Large intestine (tissue), 3 donors: ENCODE results near the gene SPECC1. TPM values are rescaled to one million over a fixed set of nuclear protein-coding genes. Genes with fewer than 3 reads are reported as not detected.

ENCODE experiments used
- DNase-seq, 2 donors: peaks; one replicate each; pipeline versions ENCODE4 v3.0.0 to v3.0.0-alpha.2; 2013
- H3K27ac ChIP-seq: one replicate; pipeline ENCODE4 v1.5.1; 2013; ENCODE audit warnings: low read length
- H3K27me3 ChIP-seq: 2 replicates; pipeline ENCODE4 v1.6.1; 2013; ENCODE audit warnings: low read length; ENCODE audit not compliant: control insufficient read depth, insufficient read depth
- H3K36me3 ChIP-seq: 2 replicates; pipeline ENCODE4 v1.6.1; 2013; ENCODE audit warnings: low read length; ENCODE audit not compliant: control insufficient read depth, insufficient read depth
- H3K4me1 ChIP-seq: one replicate; pipeline ENCODE4 v1.6.1; 2013; ENCODE audit warnings: low read length; ENCODE audit not compliant: control insufficient read depth, insufficient read depth
- H3K4me3 ChIP-seq: one replicate; pipeline ENCODE4 v1.5.1; 2013; ENCODE audit warnings: low read length
- H3K9me3 ChIP-seq: one replicate; pipeline ENCODE4 v1.6.1; 2013; ENCODE audit warnings: mild to moderate bottlenecking, low read depth, low read length, moderate library complexity; ENCODE audit not compliant: control insufficient read depth
- WGBS: methylation state at CpG from one replicate; pipeline ENCODE4 v1.1.5; 2013; ENCODE audit warnings: low lambda C conversion rate; ENCODE audit not compliant: insufficient coverage; 5-methylcytosine and 5-hydroxymethylcytosine counted together
- polyA plus RNA-seq: library from polyadenylated mRNA; unstranded; fragments of 120-200 nt; gene quantifications from one replicate; pipeline ENCODE4 v1.2.1, GENCODE V29; 2013

SPECC1 gene
- polyA plus RNA-seq, 1 donor, result 29.3 TPM

DNA sequence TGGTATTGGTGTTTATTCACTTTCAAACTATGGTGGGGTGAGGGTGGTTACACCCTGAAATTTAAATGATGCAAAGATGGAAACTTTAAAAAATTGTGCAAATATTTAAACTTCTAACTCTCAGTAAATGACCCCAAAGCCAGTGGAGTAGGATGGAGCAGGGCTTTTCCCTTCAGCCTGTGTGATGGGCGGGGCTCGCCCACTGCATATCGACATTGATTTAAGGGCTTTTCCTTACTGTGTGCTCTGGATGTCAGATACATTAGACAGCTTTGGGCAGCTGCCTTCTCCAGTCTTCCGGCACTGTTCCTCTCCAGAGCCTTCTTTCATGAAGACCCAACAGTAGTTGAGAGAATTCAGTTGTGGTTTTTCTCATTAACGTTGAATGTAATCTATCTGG lies 99.9 kb downstream of the SPECC1 start:
- H3K27me3 ChIP-seq, result peaks cover 15% of the 10 kb centered on the region
- no peaks in the 10 kb centered on the region for H3K4me1 ChIP-seq
- WGBS, result no CpG with 5 or more reads among the region's 5 CpGs
- H3K4me3 ChIP-seq, result no peak overlapping the region
- no peak overlapping the region for H3K27ac ChIP-seq
- H3K9me3 ChIP-seq, result no peaks in the 10 kb centered on the region
- DNase-seq, result no peak
- no peaks in the 10 kb centered on the region for H3K36me3 ChIP-seq

DNA sequence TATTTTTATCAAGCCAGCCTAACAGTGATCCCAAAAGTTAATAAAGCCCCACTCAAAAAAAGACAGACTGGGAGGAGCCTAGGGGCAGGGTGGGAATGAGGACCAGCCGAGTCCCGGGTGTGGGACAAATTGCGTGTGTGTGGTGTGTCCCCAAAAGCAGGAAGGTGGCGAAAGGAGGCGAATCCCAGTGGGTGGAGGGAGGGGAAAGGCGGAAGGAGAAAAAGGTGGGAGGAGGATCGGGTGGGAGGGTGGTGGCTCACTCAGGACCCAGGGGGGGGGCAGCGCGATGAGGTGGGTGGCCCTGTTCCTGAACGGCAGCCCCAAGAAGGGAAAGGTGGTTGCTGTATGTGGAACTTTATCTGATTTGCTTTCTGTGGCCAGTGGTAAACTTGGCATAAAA lies 102.4 kb downstream of the SPECC1 start:
- Histone ChIP-seq H3K27ac (no peak overlapping the region), H3K36me3 (no peaks in the 10 kb centered on the region), H3K4me3 (no peak overlapping the region), H3K27me3 (peaks cover 8% of the 10 kb centered on the region), H3K9me3 (no peaks in the 10 kb centered on the region), H3K4me1 (no peaks in the 10 kb centered on the region)
- no CpG with 5 or more reads among the region's 10 CpGs for WGBS
- DNase-seq, result no peak

DNA sequence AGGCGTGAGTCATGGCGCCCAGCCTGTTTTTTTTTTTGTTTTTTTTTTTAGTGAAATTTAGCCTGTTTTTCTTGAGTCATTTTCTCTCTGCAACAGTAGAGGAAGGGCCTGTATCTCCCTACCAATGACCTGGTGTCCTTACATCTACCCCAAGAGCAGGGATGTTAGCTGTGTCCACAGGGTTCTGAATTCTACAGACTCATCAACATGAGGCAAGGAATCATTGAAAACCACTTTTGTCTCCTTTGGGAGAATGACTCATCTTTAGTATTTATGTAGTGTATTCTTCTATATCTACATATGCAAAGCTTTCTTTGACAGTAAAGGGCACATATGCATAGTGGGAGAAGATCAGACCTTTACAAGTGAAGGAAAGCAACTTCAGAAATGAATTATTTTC lies 105.3 kb downstream of the SPECC1 start:
- DNase-seq, result no peak
- H3K27ac ChIP-seq, result no peak overlapping the region
- no peaks in the 10 kb centered on the region for H3K9me3 ChIP-seq
- no CpG with 5 or more reads among the region's 2 CpGs for WGBS
- H3K36me3 ChIP-seq, result no peaks in the 10 kb centered on the region
- H3K4me1 ChIP-seq, result no peaks in the 10 kb centered on the region
- H3K27me3 ChIP-seq, result peaks cover 5% of the 10 kb centered on the region
- H3K4me3 ChIP-seq, result no peak overlapping the region

DNA sequence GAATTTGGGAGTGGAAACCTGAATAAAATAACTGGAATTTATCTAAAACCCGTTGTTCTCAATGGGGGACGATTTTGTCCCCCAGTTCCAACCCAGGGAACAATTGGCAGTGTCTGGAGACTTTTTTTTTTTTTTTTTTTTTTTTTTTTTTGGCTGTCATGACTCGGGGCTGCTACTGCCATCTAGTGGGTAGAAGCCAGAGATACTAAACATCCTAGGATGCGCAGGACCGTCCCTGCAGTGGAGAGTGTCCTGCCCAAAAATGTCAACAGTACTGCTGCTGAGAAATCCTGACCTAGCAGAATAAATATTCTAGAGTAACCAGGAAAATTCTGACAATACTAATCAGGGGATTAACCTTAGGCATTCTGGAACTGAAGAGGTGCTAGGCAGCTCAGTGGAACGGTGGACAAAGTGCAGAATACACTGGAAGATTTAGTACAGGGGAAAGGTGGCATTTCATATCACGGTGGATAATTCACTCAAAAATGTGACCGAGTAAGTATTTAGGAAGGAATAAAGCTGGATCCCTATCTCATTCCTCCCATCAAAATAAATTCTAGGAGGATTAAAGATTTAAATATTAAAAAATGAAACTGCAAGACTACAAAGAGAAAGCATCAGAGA lies 107.6 kb downstream of the SPECC1 start:
- Histone ChIP-seq H3K4me1 (no peaks in the 10 kb centered on the region), H3K27ac (no peak overlapping the region), H3K4me3 (no peak overlapping the region), H3K9me3 (no peaks in the 10 kb centered on the region), H3K36me3 (no peaks in the 10 kb centered on the region), H3K27me3 (peaks cover 5% of the 10 kb centered on the region)
- WGBS, result no CpG with 5 or more reads among the region's 8 CpGs
- DNase-seq, result peak; percentile 23 to 26

DNA sequence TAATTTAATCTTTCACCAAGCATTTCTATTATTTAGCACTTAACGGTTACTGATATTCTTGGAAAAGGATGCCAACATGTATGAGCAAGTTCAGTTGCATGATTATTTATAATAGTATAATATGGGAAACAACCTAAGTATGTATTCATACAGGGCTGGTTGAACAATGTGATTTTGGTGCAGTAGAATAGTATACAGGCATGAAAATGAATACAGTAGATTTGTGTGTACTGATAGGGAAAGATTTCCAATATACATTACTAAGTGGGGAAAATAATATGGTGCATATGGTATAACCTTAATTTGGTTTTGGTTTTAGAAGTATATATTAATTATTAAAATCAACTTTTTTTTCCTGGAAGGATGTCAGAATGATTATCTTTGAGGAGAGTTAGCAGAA lies 109.1 kb downstream of the SPECC1 start:
- no peak for DNase-seq
- Histone ChIP-seq H3K36me3 (no peaks in the 10 kb centered on the region), H3K27me3 (peaks cover 2% of the 10 kb centered on the region), H3K4me1 (no peaks in the 10 kb centered on the region), H3K27ac (no peak overlapping the region), H3K9me3 (no peaks in the 10 kb centered on the region), H3K4me3 (no peak overlapping the region)
- WGBS, result no CpG with 5 or more reads among the region's 1 CpG

DNA sequence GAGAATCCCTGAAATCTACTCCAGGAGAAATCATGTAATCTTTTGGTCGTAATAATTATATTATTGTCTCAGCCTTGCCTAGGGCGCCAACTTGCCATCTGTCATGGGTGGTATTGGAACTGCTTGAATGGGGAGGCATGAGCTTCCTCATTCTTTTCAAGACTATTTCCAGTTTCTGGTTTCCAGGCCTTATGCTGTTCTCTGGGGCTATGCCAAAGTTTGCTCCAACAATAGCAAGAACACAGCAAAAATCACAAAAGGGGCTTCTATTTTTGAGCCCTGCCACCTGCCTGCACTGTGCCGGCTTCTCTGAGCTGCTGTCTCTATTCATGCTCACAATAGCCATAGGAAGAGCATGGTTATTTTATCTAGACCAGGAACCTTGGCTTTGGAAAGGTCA lies 111.7 kb downstream of the SPECC1 start:
- DNase-seq, result no peak

DNA sequence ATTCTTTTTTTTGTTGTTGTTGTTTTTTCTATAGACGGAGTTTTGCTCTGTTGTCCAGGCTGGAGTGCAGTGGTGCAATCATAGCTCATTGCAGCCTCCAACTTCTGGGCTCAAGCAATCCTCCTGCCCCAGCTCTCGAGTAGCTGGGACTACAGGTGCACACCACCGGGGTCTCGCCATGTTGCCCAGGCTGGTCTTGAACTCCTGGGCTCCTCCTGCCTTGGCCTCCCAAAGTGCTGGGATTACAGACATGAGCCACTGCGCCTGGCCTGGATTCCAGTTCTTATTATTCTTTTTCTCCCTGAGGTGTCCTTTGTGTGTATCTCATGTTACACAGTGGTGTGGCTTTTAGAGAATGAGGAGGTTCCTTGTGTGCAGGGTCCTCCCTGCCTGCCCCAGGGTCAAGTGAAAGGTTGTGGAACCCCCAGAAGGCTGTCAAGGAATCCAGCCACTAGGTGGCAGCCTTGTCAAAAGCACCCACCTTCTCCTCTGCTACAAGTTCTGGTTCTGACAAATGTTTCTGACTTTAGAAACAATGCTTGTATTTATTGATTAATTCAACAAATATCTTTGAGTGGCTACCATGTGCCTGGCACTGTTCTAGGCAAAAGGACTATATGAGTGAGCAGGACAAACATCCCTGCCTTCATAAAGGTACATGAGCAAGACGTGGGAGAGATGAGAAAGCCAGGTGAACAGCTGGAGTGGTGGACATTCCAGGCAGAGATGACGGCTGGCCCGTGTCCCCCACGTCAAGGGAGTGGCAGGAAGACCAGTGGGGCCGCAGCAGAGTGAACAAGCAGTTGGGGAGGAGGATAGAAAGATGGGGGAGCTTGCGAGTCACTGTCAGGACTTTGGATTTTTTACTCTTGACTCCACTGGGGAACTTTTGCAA lies 112.4 kb downstream of the SPECC1 start:
- H3K4me3 ChIP-seq, result no peak overlapping the region
- H3K36me3 ChIP-seq, result no peaks in the 10 kb centered on the region
- no CpG with 5 or more reads among the region's 11 CpGs for WGBS

More for the DNA sequence above, 111.7 kb downstream of the SPECC1 start:
- H3K27me3 ChIP-seq, result peaks cover 2% of the 10 kb centered on the region
- no peaks in the 10 kb centered on the region for H3K36me3 ChIP-seq
- no CpG with 5 or more reads among the region's 3 CpGs for WGBS
- H3K4me3 ChIP-seq, result no peak overlapping the region
- H3K27ac ChIP-seq, result no peak overlapping the region
- H3K9me3 ChIP-seq, result no peaks in the 10 kb centered on the region
- no peaks in the 10 kb centered on the region for H3K4me1 ChIP-seq

DNA sequence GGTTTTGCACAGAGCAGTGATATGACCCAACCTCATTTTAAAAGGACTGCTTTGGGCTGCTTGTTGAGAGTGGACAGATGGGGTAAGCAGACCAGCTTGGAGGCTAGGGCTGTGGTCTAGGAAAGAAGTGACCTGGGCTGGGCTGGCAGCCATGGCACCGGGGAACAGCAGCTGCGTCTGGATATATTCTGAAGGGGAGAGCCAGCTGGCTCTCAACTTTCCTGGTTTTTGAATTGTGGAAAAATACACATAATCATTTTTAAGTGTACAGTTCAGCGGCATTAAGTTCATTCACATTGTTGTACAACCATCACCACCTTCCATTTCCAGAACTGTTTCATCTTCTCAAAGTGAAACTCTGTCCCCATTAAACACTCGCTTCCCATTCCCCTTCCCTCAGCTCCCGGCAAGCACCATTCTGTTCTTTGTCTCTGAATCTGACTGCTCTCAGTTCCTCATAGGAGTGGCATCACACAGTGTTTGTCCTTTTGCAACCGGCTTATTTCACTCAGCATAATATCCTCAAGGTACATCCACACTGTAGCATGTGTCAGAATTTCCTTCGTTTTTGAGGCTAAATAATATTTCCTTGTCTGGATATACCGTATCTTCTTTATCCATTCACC lies 113.2 kb downstream of the SPECC1 start:
- Histone ChIP-seq H3K27me3 (peaks cover 2% of the 10 kb centered on the region), H3K9me3 (no peaks in the 10 kb centered on the region), H3K36me3 (no peaks in the 10 kb centered on the region), H3K27ac (no peak overlapping the region), H3K4me3 (no peak overlapping the region), H3K4me1 (no peaks in the 10 kb centered on the region)
- no peak for DNase-seq
- 81% methylated on average over 5 of the region's 8 CpGs for WGBS

More for the DNA sequence above, 112.4 kb downstream of the SPECC1 start:
- Histone ChIP-seq H3K9me3 (no peaks in the 10 kb centered on the region), H3K4me1 (no peaks in the 10 kb centered on the region), H3K27me3 (peaks cover 2% of the 10 kb centered on the region), H3K27ac (no peak overlapping the region)
- peak; percentile 23 to 41 for DNase-seq

DNA sequence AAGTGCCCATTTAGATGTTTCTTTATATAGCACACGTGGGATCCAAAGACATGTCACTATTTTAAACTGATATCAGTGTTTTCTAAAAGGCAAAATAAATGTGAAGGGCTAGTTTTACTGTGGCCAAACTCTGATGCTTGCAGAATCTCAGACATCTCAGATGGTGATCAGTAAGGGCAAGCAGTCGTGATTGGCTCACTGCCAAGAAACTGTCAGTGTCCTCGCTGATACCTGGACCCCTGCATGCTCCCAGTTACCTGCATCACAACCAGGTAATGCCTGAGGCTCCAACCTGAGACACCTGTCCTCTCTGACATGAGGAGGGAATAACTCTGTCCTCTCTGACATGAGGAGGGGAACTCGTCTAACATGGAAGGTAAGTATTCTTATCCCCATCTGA lies 114.0 kb downstream of the SPECC1 start:
- Histone ChIP-seq H3K36me3 (no peaks in the 10 kb centered on the region), H3K4me3 (no peak overlapping the region), H3K27me3 (peaks cover 2% of the 10 kb centered on the region), H3K9me3 (no peaks in the 10 kb centered on the region), H3K4me1 (no peaks in the 10 kb centered on the region), H3K27ac (no peak overlapping the region)
- WGBS, result no CpG with 5 or more reads among the region's 4 CpGs
- DNase-seq, result no peak

DNA sequence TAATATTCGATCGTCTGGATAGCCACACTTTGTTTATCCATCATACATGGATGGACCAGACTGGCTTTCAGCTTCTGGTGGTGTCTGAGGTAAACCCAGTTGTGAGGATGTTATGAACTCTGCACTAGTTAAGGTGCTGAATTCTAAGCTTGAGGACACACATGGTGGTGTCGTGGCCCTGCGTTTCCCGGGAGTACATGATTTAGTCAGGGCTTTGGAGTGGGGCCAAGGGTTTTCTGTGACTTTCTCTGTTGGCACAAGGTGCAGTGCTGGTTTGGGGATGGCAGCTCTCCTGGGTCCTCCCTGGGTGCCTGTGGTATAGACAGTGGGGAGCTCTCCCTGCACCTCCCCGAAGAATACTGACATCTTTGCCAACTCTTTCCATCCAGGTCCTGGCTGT lies 116.6 kb downstream of the SPECC1 start:
- 80% methylated on average over 2 of the region's 6 CpGs for WGBS
- no peak for DNase-seq
- Histone ChIP-seq H3K36me3 (no peaks in the 10 kb centered on the region), H3K9me3 (no peaks in the 10 kb centered on the region), H3K4me3 (no peak overlapping the region), H3K27me3 (peaks cover 2% of the 10 kb centered on the region), H3K4me1 (no peaks in the 10 kb centered on the region), H3K27ac (no peak overlapping the region)
